A549 (cell line): ENCODE measurements around the gene ABCA2. TPM values are rescaled to one million over a fixed set of nuclear protein-coding genes. Genes with fewer than 3 reads are reported as not detected.

Source experiments
- ATAC-seq, 2 experiments: fragments of 200-7000 bp in 1 of 2; fragments of >200 bp in 1 of 2; cut with Nextera tagmentation in 1 of 2; cut with Tn5 transposase in 1 of 2; 3 replicates each; pipeline versions ENCODE4 v1.8.0 to v1.9.1; 2018 to 2020; ENCODE audit warnings: mild to moderate bottlenecking in 1 of 2, moderate library complexity in 1 of 2
- CTCF ChIA-PET: fragments of 300-600 bp; sonication (Branson Sonifier 250); formaldehyde crosslinking; extraction: SDS; loops from one replicate; lab custom pipeline; 2021; ENCODE audit warnings: antibody characterized with exemption, inconsistent platforms; lab: Yijun Ruan, JAX
- POLR2A ChIA-PET: fragments of 350-600 bp; formaldehyde crosslinking; extraction: SDS; loops from one replicate; lab custom pipeline; 2021; ENCODE audit warnings: antibody characterized with exemption, inconsistent platforms; lab: Yijun Ruan, JAX
- DNase-seq, 2 experiments: peaks; one replicate each; pipeline versions ENCODE4 v3.0.0 to v3.0.0-alpha.2; 2011 to 2016; ENCODE audit warnings: low read depth in 1 of 2, low spot score in 1 of 2
- FAIRE-seq: peaks from 2 replicates; lab custom pipeline; 2011; peaks lifted over from hg19 to GRCh38; lab: Jason Lieb, UNC
- H3K27ac ChIP-seq, 2 experiments: fragments of >200 bp; sonication (Bioruptor Twin); formaldehyde crosslinking; 3 replicates each; pipeline ENCODE4 v1.5.1; 2016 to 2017
- H3K4me1 ChIP-seq: fragments of >200 bp; sonication (Bioruptor Twin); formaldehyde crosslinking; 3 replicates; pipeline ENCODE4 v1.6.1; 2016
- H3K4me2 ChIP-seq: fragments of >200 bp; sonication (Bioruptor Twin); formaldehyde crosslinking; 3 replicates; pipeline ENCODE4 v1.6.1; 2016
- H3K4me3 ChIP-seq: fragments of >200 bp; sonication (Bioruptor Twin); formaldehyde crosslinking; 3 replicates; pipeline ENCODE4 v1.5.1; 2016
- H3K9me3 ChIP-seq: fragments of >200 bp; sonication (Bioruptor Twin); formaldehyde crosslinking; 3 replicates; pipeline ENCODE4 v1.6.1; 2016
- BHLHE40 ChIP-seq: IDR thresholded peaks from 2 replicates; pipeline ENCODE4 v1.6.1; 2012; ENCODE audit warnings: low read depth, low read length, inconsistent platforms
- CBX8 ChIP-seq: fragments of 200-600 bp; sonication (generic); IDR thresholded peaks from 2 replicates; pipeline ENCODE4 v1.6.1; 2016
- CHD2 ChIP-seq: fragments of 150-350 bp; IDR thresholded peaks from 2 replicates; pipeline ENCODE4 v1.6.1; 2014; ENCODE audit warnings: low read length; ENCODE audit not compliant: partially characterized antibody
- ELK1 ChIP-seq: fragments of 150-350 bp; IDR thresholded peaks from 2 replicates; pipeline ENCODE4 v1.6.1; 2014; ENCODE audit warnings: low read depth, mild to moderate bottlenecking, low read length
- ESRRA ChIP-seq: fragments of 150-350 bp; IDR thresholded peaks from 2 replicates; pipeline ENCODE4 v1.6.1; 2014; ENCODE audit warnings: mild to moderate bottlenecking, low read length, borderline replicate concordance
- FOSB ChIP-seq: fragments of 250-450 bp; sonication (Bioruptor Pico); IDR thresholded peaks from 2 replicates; pipeline ENCODE4 v1.5.0; 2020; ENCODE audit warnings: mild to moderate bottlenecking, moderate library complexity
- HOXB5 ChIP-seq: fragments of 250-450 bp; sonication (Bioruptor Pico); IDR thresholded peaks from 2 replicates; pipeline ENCODE4 v1.5.0; 2020; ENCODE audit warnings: mild to moderate bottlenecking, moderate library complexity
- JUNB ChIP-seq: fragments of >200 bp; sonication (Bioruptor Twin); formaldehyde crosslinking; IDR thresholded peaks from 2 replicates; pipeline ENCODE4 v1.6.1; 2016
- KDM1A ChIP-seq: fragments of 200-600 bp; sonication (generic); IDR thresholded peaks from 2 replicates; pipeline ENCODE4 v1.6.1; 2016; ENCODE audit warnings: low read depth, mild to moderate bottlenecking
- MAFK ChIP-seq: fragments of 450-650 bp; IDR thresholded peaks from 2 replicates; pipeline ENCODE4 v1.6.1; 2014; ENCODE audit not compliant: partially characterized antibody
- NPAS2 ChIP-seq: fragments of 250-450 bp; sonication (Bioruptor Pico); IDR thresholded peaks from 2 replicates; pipeline ENCODE4 v1.8.0; 2022; ENCODE audit warnings: mild to moderate bottlenecking, moderate library complexity, borderline replicate concordance
- NR3C1 ChIP-seq: fragments of >200 bp; sonication (Bioruptor Twin); formaldehyde crosslinking; IDR thresholded peaks from 3 replicates; pipeline ENCODE4 v1.6.1; 2017
- PHF8 ChIP-seq: fragments of 200-600 bp; sonication (generic); IDR thresholded peaks from 2 replicates; pipeline ENCODE4 v1.6.1; 2016; ENCODE audit warnings: low read depth, mild to moderate bottlenecking, antibody characterized with exemption, moderate library complexity, borderline replicate concordance
- POLR2A ChIP-seq: IDR thresholded peaks from 2 replicates; pipeline ENCODE4 v1.6.1; 2012; ENCODE audit warnings: mild to moderate bottlenecking, low read length
- RAD21 ChIP-seq, 2 experiments: fragments of >200 bp in 1 of 2; sonication (Bioruptor Twin) in 1 of 2; formaldehyde crosslinking in 1 of 2; IDR thresholded peaks in 1 of 2; conservative IDR thresholded peaks in 1 of 2; 2 replicates in 1 of 2; 3 replicates in 1 of 2; pipeline ENCODE4 v1.6.1; 2012 to 2018; ENCODE audit warnings: inconsistent platforms in 1 of 2
- REST ChIP-seq: fragments of 200-600 bp; sonication (generic); IDR thresholded peaks from 2 replicates; pipeline ENCODE4 v1.6.1; 2016; ENCODE audit warnings: antibody characterized with exemption, mild to moderate bottlenecking, moderate library complexity
- ZC3H11A ChIP-seq: fragments of 450-650 bp; IDR thresholded peaks from 2 replicates; pipeline ENCODE4 v1.6.1; 2014; ENCODE audit warnings: antibody characterized with exemption, mild to moderate bottlenecking
- ZFP36 ChIP-seq: fragments of 450-650 bp; IDR thresholded peaks from 2 replicates; pipeline ENCODE4 v1.6.1; 2014; ENCODE audit warnings: borderline replicate concordance; ENCODE audit not compliant: partially characterized antibody
- WGBS: methylation state at CpG from one replicate; pipeline ENCODE4 v1.1.6; 2017; ENCODE audit errors: missing lambda C conversion rate; 5-methylcytosine and 5-hydroxymethylcytosine counted together
- polyA plus RNA-seq, 4 experiments: library from polyadenylated mRNA; depleted of rRNA in 3 of 4; stranded (reverse); fragments of >200 nt; fragmentation: RNase III in 1 of 4; extraction: RNeasy Plus Mini Kit Qiagen cat#74134 plus additional on column Dnase treatment in 1 of 4; gene quantifications; 2 replicates in 3 of 4; 3 replicates in 1 of 4; pipeline ENCODE4 v1.2.3, GENCODE V29; 2011 to 2017
- TF ChIP-seq, protein P1 (sequence below): IDR thresholded peaks from 2 replicates; pipeline ENCODE4 v1.6.1; 2012; ENCODE audit warnings: low read depth, borderline replicate concordance
- TF ChIP-seq, protein P2 (sequence below): fragments of 250-450 bp; sonication (Bioruptor Pico); IDR thresholded peaks from 2 replicates; pipeline ENCODE4 v1.5.0; 2020; ENCODE audit warnings: low read depth, mild to moderate bottlenecking, moderate library complexity
- TF ChIP-seq, protein P3 (sequence below): fragments of >200 bp; sonication (Bioruptor Twin); formaldehyde crosslinking; IDR thresholded peaks from 3 replicates; pipeline ENCODE4 v1.5.1; 2016
- TF ChIP-seq, protein P4 (sequence below): fragments of >200 bp; sonication (Bioruptor Twin); formaldehyde crosslinking; IDR thresholded peaks from 2 replicates; pipeline ENCODE4 v1.6.1; 2016

ABCA2 gene
- polyA plus RNA-seq, 2 of the 4 experiments (the other 2 are of a cell fraction) = 8.3 to 24.7 TPM

DNA sequence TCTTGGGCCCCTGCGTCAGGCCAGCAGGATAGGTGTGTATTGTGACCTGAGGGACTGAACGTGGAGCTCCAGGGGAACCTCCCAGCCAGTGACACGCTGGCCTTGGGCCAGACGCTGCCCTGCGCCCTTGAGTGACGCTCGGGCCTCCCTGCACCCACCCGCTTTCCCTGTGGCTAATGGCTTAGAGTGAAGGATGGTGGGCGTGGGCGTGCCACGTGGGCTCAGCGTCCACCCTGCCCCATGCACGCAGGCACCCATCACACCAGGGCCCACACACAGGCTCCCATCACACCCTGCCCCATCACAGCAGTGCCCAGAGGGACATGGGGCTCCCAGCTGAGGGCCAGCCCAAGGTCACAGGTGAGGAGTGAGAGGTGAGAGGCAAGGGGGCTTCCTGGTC lies 9.0 kb upstream of the ABCA2 start (continued):
- TF ChIP-seq POLR2A (no peak), REST (no peak), NPAS2 (no peak), JUNB (no peak), FOSB (CRISPR knock-in tag) (no peak)

DNA sequence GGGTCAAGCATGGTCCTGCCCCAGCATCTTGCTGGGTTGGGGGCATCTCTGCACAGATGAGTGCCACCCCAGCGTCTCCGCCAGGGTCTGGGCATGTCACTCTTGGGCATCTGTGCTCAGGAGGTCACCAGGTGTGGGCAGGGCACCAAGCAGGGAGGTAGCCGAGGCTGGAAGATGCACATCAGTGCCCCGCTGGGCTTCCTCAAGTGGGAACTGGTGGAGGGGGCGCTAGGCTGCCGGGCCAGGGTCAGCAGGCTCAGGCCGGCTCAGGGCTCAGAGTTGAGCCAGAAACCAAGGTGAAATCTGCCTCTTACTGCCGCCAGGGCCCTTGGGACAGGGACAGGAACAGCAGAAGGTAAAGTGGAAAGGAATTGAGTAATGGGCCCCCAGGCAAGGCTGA lies 7.9 kb upstream of the ABCA2 start:
- WGBS = 54% methylated on average over 2 of the region's 8 CpGs
- H3K4me1 ChIP-seq = peaks cover 18% of the 10 kb centered on the region
- no peak overlapping the region for H3K27ac ChIP-seq
- TF ChIP-seq ESRRA (no peak), ZFP36 (no peak), KDM1A (no peak), ELK1 (no peak), CBX8 (no peak), CHD2 (no peak), NR3C1 (no peak), ZC3H11A (no peak), PHF8 (no peak), JUNB (no peak), BHLHE40 (no peak), RAD21 (conservative IDR thresholded peaks at IDR 0.05 in 1 of 2, IDR thresholded peaks at IDR 0.05 in 1 of 2) (no peak), POLR2A (no peak), MAFK (no peak), HOXB5 (CRISPR knock-in tag) (no peak)
- TF ChIP-seq, protein P1, sequence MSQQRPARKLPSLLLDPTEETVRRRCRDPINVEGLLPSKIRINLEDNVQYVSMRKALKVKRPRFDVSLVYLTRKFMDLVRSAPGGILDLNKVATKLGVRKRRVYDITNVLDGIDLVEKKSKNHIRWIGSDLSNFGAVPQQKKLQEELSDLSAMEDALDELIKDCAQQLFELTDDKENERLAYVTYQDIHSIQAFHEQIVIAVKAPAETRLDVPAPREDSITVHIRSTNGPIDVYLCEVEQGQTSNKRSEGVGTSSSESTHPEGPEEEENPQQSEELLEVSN = no peak
- TF ChIP-seq, protein P2, sequence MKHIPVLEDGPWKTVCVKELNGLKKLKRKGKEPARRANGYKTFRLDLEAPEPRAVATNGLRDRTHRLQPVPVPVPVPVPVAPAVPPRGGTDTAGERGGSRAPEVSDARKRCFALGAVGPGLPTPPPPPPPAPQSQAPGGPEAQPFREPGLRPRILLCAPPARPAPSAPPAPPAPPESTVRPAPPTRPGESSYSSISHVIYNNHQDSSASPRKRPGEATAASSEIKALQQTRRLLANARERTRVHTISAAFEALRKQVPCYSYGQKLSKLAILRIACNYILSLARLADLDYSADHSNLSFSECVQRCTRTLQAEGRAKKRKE = no peak
- TF ChIP-seq, protein P3, sequence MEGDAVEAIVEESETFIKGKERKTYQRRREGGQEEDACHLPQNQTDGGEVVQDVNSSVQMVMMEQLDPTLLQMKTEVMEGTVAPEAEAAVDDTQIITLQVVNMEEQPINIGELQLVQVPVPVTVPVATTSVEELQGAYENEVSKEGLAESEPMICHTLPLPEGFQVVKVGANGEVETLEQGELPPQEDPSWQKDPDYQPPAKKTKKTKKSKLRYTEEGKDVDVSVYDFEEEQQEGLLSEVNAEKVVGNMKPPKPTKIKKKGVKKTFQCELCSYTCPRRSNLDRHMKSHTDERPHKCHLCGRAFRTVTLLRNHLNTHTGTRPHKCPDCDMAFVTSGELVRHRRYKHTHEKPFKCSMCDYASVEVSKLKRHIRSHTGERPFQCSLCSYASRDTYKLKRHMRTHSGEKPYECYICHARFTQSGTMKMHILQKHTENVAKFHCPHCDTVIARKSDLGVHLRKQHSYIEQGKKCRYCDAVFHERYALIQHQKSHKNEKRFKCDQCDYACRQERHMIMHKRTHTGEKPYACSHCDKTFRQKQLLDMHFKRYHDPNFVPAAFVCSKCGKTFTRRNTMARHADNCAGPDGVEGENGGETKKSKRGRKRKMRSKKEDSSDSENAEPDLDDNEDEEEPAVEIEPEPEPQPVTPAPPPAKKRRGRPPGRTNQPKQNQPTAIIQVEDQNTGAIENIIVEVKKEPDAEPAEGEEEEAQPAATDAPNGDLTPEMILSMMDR = no peak
- TF ChIP-seq, protein P4, sequence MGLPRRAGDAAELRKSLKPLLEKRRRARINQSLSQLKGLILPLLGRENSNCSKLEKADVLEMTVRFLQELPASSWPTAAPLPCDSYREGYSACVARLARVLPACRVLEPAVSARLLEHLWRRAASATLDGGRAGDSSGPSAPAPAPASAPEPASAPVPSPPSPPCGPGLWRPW = no peak
- TF ChIP-seq, all 56 proteins: peak for 0
- ATAC-seq (no peak), DNase-seq (no peak), FAIRE-seq (no peak)
- Histone ChIP-seq H3K4me3 (no peak overlapping the region), H3K9me3 (no peaks in the 10 kb centered on the region), H3K4me2 (no peak overlapping the region)
- ChIA-PET CTCF (interaction anchor here (0.6 to 20.4 kb wide), 54 partner anchors 8 to 278 kb away, joined by 3 to 282 read pairs (median 6); partner anchors contain the start of genes ABCA2, AJM1, C8G and CLIC3), POLR2A (interaction anchor here (1.4 to 1.7 kb wide), 2 partner anchors 88 to 188 kb away, joined by 4 to 5 read pairs; no protein-coding TSS in a partner anchor)
